HL-60 (cell line): Measurements from ENCODE around the gene PDGFD.

ENCODE experiments used
- GABPA ChIP-seq: IDR thresholded peaks from 2 replicates; pipeline ENCODE4 v1.6.1; 2012; ENCODE audit warnings: low read depth
- POLR2AphosphoS5 ChIP-seq: IDR thresholded peaks from 2 replicates; pipeline ENCODE4 v1.6.1; 2012; ENCODE audit warnings: low read depth
- TF ChIP-seq, protein P1 (sequence below): IDR thresholded peaks from one replicate; pipeline ENCODE4 v1.5.1; 2011; ENCODE audit warnings: low read length, control low read depth, inconsistent platforms; ENCODE audit not compliant: insufficient read depth
- TF ChIP-seq, protein P2 (sequence below): IDR thresholded peaks from 2 replicates; pipeline ENCODE4 v1.6.1; 2012; ENCODE audit warnings: low read depth; ENCODE audit not compliant: insufficient replicate concordance

DNA sequence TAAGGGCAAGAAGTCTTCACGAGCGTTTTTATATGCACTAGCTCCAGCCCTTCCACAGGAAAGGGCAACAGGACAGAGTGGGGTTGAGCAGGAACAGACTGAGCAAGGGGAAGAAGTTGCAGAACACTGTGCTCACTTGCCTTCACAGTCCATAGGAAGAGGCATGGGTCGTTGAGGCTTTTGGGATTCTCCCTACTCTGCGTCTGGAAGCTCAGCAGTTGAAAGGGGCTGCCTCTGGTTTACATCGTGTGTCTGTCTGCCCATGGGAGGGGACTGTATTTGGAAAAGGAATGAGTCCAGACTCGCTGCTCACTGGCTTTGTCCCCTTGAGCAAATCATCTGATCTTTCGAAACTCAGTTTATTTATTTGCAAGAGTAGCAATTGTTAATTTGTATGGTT lies 1.1 kb upstream of the PDGFD start:
- TF ChIP-seq, protein P1, sequence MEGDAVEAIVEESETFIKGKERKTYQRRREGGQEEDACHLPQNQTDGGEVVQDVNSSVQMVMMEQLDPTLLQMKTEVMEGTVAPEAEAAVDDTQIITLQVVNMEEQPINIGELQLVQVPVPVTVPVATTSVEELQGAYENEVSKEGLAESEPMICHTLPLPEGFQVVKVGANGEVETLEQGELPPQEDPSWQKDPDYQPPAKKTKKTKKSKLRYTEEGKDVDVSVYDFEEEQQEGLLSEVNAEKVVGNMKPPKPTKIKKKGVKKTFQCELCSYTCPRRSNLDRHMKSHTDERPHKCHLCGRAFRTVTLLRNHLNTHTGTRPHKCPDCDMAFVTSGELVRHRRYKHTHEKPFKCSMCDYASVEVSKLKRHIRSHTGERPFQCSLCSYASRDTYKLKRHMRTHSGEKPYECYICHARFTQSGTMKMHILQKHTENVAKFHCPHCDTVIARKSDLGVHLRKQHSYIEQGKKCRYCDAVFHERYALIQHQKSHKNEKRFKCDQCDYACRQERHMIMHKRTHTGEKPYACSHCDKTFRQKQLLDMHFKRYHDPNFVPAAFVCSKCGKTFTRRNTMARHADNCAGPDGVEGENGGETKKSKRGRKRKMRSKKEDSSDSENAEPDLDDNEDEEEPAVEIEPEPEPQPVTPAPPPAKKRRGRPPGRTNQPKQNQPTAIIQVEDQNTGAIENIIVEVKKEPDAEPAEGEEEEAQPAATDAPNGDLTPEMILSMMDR, result no peak
- TF ChIP-seq, protein P2, sequence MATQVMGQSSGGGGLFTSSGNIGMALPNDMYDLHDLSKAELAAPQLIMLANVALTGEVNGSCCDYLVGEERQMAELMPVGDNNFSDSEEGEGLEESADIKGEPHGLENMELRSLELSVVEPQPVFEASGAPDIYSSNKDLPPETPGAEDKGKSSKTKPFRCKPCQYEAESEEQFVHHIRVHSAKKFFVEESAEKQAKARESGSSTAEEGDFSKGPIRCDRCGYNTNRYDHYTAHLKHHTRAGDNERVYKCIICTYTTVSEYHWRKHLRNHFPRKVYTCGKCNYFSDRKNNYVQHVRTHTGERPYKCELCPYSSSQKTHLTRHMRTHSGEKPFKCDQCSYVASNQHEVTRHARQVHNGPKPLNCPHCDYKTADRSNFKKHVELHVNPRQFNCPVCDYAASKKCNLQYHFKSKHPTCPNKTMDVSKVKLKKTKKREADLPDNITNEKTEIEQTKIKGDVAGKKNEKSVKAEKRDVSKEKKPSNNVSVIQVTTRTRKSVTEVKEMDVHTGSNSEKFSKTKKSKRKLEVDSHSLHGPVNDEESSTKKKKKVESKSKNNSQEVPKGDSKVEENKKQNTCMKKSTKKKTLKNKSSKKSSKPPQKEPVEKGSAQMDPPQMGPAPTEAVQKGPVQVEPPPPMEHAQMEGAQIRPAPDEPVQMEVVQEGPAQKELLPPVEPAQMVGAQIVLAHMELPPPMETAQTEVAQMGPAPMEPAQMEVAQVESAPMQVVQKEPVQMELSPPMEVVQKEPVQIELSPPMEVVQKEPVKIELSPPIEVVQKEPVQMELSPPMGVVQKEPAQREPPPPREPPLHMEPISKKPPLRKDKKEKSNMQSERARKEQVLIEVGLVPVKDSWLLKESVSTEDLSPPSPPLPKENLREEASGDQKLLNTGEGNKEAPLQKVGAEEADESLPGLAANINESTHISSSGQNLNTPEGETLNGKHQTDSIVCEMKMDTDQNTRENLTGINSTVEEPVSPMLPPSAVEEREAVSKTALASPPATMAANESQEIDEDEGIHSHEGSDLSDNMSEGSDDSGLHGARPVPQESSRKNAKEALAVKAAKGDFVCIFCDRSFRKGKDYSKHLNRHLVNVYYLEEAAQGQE, result no peak
- TF ChIP-seq POLR2AphosphoS5, result no peak
- TF ChIP-seq GABPA, result no peak
